NCI-H510A treated with DMSO at 0.1 percent for 48 hours (cell line): ENCODE data around the gene ATP8B2.
"Not testable (repeated sequence)": the region's sequence is repeated elsewhere in the genome, so short reads cannot be mapped to it uniquely, and the experiment has no call there.

Experiments used
- DNase-seq: peaks from one replicate; lab custom pipeline; 2025; lab: John Stamatoyannopoulos, UW

The ATP8B2 gene, protein sequence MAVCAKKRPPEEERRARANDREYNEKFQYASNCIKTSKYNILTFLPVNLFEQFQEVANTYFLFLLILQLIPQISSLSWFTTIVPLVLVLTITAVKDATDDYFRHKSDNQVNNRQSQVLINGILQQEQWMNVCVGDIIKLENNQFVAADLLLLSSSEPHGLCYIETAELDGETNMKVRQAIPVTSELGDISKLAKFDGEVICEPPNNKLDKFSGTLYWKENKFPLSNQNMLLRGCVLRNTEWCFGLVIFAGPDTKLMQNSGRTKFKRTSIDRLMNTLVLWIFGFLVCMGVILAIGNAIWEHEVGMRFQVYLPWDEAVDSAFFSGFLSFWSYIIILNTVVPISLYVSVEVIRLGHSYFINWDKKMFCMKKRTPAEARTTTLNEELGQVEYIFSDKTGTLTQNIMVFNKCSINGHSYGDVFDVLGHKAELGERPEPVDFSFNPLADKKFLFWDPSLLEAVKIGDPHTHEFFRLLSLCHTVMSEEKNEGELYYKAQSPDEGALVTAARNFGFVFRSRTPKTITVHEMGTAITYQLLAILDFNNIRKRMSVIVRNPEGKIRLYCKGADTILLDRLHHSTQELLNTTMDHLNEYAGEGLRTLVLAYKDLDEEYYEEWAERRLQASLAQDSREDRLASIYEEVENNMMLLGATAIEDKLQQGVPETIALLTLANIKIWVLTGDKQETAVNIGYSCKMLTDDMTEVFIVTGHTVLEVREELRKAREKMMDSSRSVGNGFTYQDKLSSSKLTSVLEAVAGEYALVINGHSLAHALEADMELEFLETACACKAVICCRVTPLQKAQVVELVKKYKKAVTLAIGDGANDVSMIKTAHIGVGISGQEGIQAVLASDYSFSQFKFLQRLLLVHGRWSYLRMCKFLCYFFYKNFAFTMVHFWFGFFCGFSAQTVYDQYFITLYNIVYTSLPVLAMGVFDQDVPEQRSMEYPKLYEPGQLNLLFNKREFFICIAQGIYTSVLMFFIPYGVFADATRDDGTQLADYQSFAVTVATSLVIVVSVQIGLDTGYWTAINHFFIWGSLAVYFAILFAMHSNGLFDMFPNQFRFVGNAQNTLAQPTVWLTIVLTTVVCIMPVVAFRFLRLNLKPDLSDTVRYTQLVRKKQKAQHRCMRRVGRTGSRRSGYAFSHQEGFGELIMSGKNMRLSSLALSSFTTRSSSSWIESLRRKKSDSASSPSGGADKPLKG

GRCh38 chr1:154324669-154325582, at the start of gene ATP8B2:
ATP8B2 (plus strand) TSS chr1:154325525; CDS start chr1:154328142, 2,617 bp downstream.
- DNase-seq = peak; percentile 79

DNA sequence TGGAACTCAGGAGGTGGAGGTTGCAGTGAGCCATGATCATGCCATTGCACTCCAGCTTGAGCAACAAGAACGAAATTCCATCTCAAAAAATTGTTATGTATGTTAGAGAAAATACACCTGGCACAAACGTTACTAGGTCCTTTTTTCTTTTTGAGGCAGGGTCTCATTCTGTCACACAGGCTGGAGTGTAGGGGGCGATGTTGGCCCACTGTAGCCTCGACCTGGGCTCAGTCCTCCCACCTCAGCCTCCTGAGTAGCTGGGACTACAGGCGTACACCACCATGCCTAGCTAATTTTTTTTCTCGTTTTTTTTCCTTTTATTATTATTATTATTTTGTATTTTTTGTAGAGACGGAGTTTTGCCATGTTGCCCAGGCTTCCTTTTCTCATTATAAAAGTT, 48.5 kb upstream of the ATP8B2 start:
- DNase-seq = no peak

DNA sequence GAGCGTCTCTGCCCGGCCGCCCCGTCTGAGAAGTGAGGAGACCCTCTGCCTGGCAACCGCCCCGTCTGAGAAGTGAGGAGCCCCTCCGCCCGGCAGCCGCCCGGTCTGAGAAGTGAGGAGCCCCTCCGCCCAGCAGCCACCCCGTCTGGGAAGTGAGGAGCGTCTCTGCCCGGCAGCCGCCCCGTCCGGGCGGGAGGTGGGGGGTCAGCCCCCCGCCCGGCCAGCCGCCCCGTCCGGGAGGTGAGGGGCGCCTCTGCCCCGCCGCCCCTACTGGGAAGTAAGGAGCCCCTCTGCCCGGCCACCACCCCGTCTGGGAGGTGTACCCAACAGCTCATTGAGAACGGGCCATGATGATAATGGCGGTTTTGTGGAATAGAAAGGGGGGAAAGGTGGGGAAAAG, 37.7 kb upstream of the ATP8B2 start:
- DNase-seq = not testable (repeated sequence)

DNA sequence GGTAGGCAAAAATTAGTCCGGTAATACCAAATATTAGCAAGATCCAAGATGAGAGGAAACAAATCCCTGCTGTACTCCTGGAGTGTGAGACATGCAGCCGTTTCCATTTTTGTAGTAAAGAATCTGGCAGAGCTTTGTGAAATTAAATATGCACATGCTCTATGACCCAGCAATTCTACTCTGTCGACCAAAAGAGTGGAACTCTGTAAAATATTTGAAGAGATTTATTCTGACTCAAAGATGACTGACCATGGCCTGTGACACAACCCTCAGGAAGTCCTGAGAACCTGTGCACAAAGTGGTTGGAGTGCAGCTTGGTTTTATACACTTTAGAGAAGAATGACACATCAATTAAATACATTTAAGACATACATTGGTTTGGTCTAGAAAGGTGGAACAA, 36.7 kb upstream of the ATP8B2 start:
- no peak for DNase-seq

DNA sequence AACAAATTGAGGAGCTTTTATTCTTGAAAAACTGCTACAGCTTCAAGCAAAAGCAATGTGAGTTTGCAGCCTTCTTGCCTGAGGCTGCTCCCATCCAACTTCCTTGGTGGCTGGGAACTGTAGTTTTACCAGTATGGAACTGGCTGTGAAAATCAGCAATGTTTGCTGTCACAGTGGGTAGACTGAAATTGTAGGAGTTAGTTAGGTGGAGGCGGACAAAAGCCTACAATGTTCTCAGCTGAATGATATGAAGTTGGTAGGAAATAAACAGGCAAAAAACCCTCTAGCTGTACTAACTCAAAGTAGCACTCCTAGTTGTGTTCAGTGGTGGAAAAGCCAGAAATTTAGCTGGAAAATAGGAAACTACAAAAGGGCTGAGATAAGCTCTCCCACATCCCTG, 34.4 kb upstream of the ATP8B2 start:
- no peak for DNase-seq

- no peak for DNase-seq
Observed at GRCh38 chr1:154295408-154296235, 29.7 kb upstream of the ATP8B2 start.

DNA sequence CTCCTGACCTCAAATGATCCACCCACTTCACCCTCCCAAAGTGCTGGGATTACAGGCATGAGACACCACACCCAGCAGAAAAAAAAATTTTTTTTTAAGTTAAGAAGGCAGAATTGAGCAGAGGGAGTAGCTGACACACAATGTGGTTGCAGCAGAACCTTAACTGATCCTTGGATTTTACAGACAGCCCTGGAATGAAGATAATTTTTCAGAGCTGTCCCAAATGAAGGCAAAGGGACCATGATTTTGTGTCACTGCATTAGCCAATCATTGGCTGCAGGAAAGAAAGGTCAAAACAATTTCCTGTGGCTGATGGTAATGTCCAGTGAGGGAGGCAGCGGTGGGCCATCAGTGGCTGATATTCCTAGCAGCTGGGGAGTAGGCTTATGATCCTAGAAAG, 23.7 kb upstream of the ATP8B2 start:
- DNase-seq = no peak

GRCh38 chr1:154304664-154305337, 20.5 kb upstream of the ATP8B2 start:
- no peak for DNase-seq

- DNase-seq = no peak
Observed at GRCh38 chr1:154306151-154306550, 19.2 kb upstream of the ATP8B2 start.

DNA sequence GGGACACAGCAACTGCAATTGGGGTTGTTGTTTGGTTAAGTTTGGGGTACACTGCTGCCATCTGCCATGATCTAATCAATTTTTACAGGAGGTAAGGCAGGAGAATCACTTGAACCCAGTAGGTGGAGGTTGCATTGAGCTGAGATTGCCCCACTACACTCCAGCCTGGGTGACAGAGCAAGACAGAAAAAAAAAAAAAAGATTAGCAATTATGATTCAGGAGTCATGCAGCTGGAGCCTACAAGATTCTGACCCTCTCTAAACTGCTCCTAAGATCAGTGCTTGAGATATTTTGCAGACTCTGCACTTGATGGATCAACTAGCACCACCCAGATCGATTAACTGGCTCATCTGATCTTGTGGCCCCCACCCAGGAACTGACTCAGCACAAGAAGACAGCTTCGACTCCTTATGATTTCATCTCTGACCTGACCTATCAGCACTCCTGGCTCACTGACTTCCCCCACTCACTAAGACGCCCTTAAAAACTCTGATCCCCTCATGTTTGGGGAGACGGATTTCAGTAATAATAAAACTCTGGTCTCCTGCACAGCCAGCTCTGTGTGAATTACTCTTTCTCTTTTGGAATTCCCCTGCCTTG, 17.6 kb upstream of the ATP8B2 start:
- not testable (repeated sequence) for DNase-seq

- not testable (repeated sequence) for DNase-seq
Observed at GRCh38 chr1:154309136-154309535, 16.2 kb upstream of the ATP8B2 start.

GRCh38 chr1:154312229-154313065, 12.9 kb upstream of the ATP8B2 start:
- not testable (repeated sequence) for DNase-seq

DNA sequence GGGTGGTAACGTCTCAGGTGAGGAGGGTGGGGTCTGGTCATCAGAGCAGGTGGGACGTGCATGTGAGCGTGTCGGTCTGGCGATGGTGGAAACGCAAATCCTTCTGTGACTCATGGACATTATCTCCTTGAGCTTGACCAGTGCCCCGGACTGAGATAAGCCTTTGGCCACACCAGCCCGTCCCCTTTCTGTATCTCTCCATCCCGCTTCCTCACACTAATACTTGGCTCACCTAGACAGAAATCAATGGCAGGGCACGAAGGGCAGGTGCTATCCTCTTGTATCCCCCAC, 12.3 kb upstream of the ATP8B2 start:
- no peak for DNase-seq

DNA sequence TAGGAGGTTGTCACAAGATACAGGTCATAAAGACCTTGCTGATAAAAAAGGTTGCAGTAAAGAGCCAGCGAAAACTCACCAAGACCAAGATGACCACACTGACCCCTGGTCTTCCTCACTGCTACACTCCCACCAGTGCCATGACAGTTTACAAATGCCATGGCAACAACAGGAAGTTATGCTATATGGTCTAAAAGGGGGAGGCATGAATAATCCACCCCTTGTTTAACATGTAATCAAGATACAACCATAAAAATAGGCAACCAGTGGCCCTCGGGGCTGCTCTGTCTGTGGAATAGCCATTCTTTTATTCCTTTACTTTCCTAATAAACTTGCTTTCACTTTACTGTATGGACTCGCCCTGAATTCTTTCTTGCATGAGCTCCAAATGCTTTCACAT, 11.1 kb upstream of the ATP8B2 start:
- not testable (repeated sequence) for DNase-seq

DNA sequence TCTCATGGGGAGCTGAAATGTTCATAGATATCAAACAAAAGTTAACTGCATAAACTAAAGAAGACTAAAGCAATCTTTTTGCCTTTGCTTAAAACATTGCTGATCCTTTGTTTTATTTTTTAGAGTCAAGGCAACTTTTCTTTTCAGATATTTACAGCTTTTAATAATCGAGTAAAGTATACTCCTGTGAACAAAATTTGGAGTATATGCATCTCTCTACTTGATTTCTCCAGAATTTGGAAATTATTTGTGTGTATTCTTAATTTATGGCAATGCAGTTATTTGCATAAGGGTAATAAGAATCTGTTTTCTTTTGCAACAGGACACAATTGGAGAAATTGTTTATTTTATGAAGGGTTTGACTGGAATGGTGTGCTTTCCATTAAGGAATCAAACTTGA, 8.6 kb upstream of the ATP8B2 start:
- no peak for DNase-seq

- DNase-seq = no peak
Observed at GRCh38 chr1:154318386-154318785, 6.9 kb upstream of the ATP8B2 start.

- DNase-seq = no peak
Observed at GRCh38 chr1:154320882-154321608, 4.3 kb upstream of the ATP8B2 start, which contains the start of gene AQP10. AQP10 (plus strand) TSS chr1:154321093; CDS start chr1:154321156, 63 bp downstream.

DNA sequence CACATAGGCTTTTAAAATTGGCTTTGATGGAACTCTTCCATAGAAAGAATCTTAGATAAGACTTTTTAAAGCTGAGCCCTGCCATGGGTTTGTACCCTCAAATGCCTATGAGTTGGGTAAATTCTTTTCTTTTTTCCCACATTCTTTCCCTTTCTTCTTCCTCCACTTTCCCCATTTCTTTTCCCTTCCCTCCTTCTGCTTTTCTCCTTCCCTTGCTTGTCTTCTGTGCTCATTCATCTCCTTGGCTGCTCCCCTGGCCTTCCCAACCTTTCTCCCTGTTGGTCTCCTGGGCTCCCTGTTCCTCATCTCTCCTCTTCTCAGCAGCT, 3.8 kb upstream of the ATP8B2 start:
- not testable (repeated sequence) for DNase-seq
